Measurements from ENCODE around the gene USP25.

Gene USP25

DNA sequence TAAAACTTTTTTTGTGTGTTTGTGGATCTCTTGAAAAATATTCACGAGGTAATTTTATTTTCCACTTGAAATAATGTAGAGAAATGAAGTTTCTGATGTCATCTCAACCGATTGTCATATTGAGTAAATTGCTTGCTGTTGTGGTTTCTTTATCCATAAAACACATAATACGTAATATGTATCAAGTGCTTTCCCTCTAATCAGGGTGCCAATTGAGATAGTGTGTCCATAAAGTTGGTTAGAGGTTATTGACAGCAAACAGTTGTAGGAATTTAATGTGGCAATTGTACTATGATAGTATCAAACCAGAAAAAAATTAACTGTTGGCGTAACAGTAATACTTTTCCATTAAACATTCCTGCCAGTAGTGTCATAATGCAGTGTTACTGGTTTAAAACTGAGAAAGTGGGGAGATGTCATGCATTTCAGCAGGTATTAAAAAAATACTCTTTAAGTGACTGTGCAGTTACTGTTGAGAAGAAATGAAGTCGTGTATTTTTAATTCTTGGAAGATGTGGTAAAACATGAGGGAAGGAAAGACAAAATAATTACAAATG, 38.3 kb downstream of the USP25 start:
- DNase-seq: no peak

DNA sequence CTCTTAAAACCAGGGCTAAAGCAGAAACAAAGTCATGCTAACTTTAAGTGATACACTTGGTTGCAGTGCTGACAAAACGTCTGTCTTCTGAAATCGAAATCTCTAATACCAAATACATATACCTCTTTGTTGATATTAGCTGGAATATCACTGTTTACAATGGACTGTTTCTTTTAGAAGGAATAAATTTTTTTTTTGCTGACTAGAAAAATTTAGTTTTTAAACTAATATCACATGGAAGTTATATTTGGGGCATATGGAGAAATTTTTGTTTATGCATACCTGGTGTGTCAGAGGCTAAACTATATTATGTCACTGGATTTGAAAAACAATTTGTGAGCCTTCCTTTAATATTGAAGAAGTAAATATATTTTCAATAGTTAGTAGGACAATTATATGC, 39.1 kb downstream of the USP25 start:
- DNase-seq: no peak

DNA sequence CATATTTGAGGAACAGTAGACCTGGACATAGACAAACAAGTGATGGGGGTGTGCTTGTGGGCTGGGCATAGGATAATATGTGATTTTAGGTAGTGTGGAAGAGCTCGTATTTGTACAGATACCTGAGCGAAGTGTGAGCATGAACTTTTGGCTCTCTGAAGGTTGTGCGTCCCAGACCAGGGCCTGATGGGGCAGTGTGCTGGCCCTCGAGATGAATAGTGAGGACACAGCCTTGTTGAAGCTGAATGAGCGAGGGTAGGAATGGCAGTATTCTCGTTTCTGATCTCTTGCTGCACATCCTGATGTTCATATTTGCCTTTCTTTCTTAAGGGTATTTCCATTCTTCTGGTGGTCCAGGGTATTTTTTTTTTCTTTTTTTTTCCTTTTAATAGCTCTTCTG, 41.5 kb downstream of the USP25 start:
- no peak for DNase-seq

DNA sequence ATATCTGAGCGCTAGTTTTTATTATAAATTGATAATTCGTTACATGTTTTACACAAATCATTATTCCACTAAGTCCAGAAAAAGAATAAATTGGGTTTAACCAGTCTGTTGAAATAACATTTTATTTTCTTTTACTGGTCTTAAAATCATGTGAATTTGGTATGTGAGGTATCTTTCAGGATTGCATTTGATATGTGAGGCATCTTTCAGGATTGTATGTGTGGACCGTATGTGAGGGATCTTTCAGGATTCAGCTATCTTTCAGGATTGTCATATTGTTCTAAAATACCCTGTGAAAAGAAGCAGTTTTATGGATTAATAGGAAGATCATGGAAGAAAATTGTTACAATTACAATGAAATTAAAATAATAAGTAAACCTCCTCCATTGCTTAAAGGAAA, 42.9 kb downstream of the USP25 start:
- DNase-seq: no peak

DNA sequence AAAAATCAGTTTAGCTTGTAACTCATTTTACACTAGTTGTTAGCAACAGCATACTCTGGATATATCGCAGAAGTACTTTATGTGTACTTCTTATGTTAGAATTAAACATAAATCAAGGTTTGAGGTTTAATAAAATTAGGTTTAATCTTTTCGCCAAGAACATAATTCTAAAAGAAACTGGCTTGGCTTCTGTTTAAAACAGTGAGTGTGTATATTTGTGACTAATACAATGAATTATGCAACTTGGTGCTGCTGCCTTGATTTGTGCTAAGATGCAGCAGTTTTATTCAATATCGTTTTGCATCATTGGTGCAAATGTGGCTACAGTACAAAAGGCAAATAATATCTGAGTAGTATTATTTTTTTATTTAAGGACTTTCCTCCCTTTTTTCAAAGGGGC, 44.8 kb downstream of the USP25 start:
- no peak for DNase-seq

DNA sequence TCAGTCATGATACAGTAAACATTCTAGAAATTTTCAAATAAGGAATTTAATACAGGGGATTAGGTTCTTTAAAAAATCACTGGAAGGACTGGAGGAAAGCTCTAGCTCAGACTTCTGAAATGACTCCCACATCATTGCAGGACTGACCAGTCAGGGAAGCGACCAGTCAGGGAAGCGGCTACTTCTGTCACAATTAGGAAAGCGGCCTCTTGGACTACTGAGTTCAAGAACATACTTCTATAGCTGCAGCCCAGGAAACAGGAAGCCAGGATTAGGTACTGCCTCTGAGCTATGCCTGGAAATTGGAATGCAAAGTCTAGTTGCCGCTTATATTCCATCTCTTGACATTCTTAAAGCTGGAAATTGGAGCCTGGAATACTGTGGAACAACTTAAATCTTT, 45.5 kb downstream of the USP25 start:
- no peak for DNase-seq

DNA sequence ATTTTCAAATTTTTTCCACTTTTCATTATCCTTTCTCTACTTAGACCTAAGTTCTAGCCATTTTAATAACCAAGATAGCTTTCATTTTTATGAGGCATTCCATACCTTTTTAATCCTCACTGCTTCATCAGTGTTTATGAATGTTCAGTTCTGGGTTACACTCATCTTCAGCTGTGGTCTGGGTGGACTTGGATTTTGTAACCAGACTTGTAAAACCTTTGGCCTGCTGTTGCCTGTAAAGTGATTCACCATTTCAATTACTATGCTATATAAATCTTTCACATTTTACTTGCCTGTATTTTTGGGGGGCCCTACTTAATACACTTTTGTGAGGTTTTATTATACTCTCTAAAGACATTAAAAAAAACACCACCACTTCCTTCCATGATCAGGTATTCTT, 46.2 kb downstream of the USP25 start:
- no peak for DNase-seq

DNA sequence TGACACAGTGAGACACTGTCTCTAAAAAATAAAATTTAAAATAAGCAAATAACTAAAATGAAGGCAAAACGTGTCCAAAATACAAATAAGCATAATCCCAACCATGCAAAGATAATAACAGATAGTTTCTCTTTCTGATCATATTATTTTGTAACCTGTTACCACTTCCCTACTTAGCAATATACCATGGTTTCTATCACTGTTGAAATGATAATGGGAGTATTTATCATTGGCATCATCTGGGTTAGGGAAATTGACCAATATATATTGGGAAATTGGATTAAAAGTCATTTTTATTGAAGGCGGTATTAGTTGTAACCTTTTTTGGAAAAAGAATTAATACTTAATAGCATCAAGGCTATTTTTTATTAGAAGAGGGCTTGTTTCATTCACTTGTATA, 47.0 kb downstream of the USP25 start:
- no peak for DNase-seq

DNA sequence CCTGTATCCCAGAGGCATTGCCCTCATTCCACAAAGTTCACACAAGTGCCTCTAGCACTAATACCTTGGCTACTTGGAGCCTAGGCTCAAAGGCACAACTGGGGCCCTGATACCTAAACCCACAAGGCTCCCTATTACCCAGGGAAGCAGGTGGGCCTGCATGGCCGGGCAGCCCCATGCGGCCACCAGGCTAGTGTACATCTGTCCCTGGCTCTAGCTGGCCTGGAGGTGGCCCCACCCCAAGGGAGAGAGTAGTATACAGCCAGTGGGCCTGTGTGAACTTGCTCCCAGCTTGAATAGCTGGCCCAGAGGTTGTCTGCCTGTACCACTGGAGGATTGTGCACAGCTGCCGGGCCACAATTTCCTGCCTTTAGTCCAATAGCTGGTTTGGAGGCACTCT, 52.2 kb downstream of the USP25 start:
- DNase-seq: no peak

DNA sequence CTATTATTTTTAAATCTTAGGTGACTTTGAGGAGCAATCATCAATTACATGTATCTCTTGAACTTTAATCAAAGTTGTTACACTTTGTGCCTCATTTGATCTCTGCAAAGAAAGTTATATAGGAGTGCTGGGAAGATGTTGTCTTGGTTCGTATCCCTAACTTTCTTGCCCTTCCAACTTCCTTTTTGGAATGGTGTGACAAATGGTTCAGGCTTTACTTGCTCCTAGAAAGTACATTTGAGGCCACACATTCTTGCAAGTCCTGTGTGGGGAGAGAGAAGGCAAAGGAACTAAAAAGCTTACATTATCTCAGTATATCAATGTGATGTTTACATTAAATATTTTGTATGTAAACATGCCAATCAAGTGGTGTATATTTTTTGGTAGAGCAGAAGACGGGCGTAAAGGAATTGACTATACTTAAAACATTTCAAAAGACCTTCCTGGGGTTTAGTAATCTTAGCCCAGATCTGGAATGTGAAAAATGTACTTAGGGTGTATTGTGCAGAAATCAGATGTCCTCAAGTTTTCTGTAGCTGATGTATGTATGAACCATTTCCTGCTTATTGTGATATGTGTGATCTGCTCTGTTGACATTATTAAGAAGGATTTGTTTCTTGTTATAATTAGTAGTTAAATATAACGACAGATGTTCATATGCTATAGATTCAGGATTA, 59.2 kb downstream of the USP25 start:
- DNase-seq: no peak

DNA sequence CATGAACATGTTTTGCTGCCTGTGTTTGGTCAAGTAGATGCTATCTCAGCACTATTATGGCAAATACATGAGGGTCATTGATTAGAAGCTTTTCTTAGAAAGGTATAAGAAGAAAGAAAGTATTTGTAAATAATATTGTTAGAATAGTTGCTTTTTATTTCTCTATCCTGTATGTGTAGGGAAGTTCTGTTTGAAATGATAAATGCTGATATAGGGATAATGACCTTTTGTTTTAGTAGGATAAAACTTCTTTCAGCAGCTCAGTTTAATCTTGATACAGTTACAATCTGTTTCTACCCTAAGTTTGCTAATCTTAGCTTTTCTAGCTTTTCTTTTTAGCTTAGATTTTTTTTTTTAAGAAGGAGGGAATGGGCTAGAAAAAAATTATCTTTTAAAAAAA, 63.3 kb downstream of the USP25 start:
- no peak for DNase-seq

DNA sequence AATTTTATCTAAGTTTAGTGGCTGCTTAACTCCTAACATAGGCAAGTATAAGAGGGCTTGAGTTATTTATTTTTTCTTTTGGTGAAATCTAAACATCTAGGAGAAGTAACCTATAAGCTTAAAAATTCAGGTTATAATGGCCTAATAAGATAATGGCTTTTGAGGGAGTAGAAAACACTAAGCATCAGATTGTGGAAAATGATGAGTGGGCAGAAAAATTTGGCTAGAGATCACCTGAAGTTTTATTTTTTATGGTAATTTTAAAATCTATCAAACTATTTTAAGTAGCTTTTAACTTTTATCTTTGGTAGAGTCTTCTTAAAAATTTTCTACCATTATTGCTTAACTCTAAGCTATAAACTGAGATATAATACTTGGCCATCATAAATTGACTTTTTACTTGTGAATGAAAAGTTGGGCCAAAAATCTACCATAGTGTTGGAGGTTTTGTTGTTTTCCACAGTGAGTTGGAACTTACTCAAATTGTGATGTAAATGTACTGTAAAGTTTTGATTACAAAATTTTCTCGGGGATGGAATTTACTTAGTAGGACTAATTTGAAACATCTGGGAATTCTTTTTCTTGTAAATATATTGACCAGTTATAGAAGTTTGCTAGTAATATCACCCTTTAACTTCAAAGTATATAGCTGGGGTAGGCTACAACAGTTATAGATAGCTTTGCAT, 63.9 kb downstream of the USP25 start:
- DNase-seq: no peak

DNA sequence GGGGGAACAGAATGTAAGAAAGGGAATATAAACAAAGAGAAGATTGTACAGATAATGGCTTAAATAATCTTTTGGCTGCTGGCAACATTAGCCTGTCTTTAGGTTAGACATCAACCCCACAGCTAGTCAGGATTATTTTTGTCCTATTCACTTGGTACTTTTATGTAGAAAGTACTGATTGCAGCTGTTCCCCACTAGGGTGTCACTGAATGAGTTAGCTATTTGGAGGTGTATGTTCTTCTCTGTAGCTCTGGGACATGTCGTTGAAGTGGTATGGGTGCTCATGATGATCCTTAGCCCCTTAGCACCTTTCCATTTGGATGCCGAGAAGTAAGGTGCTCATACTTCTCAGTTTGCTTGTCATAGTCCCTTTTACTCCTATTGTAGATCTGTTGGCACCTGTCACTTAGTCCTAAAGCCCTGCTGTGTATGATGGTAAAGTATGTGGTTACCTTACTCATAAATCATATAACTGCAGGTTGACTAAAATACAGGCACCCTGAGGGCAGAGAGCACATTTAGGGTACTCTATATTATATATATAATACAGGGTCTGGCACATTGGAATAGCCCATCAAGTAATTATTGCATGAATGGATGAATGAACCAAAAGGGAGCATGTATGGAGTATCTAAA, 64.6 kb downstream of the USP25 start:
- no peak for DNase-seq

DNA sequence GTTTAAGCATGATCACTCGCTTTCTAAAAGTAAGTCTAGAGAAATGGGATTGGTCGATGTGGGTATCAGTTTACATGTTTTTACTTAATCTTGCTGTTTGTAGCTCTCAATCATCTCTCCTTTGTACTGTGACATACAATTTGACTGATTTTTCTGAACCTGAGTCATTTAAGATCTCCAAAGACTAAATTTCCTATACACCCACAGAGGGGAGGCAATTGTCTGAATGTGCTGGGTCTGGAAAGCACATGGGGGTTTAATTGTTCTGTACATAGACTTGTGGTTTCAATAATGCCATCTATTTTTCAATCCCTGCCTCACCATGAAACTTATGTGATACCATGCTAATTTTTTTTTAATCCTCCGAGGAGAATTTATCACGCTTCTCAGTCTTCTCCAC, 65.8 kb downstream of the USP25 start:
- no peak for DNase-seq

DNA sequence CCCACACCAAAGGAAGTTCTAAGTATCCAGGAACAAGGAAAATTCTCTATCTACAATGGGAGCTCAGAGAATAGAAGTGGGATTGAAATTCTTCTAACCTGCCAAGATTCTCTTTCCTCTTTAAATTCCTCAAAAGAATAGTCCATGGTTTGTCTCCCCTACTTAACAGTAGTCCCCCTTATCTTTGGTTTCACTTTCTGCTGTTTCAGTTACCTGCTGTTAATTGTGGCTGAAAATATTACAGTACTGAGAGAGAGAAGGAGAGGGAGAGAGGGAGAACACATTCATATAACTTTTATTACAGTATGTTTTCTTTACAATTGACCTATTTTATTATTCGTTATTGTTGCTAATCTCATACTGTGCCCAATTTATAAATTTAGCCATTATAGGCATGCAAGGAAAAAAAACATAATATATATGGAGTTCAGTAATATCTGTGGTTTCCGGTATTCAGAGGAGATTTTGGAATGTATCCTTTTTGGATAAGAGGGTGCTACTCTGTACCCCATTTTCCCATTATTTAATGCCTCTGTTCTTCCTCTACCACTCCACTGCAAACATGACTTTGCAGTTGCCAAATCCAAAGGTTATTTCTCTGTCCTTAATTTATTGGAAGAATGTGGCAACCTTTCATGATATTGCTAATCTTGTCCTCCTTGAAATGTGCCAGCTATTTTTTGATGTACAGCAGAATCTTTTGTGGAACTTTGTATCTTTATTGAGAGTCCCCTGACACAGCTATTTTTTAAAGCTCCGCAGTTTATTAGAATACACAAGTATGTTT, 68.0 kb downstream of the USP25 start:
- DNase-seq: no peak

DNA sequence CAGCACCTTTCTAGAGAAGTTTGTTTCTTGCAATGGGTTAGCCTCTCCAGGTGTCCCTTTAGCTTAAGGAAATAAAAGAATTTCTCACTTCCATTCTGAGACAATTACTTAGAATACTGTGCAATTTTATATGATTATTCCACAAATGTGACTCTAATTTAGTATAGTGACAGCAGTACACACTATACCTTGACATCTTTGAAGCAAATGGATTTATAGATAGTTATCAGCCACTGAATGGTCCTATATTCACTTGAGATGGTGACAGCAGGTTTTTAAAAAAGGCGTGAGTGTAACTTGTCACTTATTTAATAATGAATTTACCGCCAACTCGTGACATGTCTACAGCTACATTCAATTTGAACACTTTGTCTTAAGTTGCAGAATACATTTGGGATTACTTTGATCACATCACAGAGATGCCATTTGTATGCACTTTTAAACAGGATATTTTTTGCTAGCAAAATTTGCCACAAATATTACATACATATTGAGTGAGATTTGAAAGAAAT, 71.6 kb downstream of the USP25 start:
- no peak for DNase-seq

DNA sequence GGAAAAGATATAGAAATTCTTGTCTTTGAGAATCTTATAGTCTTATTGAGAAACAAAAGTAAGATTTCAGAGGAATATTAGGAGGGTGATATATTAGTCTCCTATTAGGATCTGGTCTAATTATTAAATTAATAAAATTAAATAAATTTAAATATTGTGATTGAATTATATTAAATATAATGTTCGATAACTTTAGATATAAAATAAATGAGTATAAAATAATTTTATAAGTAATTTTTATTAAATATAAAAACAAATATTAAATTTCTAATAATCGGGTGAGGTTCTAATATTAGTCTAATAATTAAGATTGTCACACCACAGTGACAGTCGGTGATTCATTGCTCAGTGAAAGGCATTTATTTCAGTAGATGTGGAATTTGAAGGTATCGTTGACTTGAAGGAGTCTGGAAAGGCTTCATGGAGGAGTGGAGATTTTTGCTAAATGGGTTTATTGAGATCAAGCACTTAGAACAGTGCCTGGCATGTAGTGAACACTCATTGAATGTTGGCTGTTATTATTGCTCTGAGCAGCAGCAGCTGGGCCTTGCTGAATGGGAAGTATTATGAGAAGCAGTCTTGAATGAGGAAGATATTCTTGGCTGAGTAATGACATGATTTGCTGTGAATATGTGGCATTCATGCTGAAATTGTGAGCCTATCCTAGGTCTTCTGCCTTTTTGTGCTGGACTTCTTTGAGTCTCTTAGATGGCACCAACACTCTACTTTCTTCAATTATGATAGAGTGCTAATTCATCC, 74.6 kb downstream of the USP25 start:
- DNase-seq: no peak

DNA sequence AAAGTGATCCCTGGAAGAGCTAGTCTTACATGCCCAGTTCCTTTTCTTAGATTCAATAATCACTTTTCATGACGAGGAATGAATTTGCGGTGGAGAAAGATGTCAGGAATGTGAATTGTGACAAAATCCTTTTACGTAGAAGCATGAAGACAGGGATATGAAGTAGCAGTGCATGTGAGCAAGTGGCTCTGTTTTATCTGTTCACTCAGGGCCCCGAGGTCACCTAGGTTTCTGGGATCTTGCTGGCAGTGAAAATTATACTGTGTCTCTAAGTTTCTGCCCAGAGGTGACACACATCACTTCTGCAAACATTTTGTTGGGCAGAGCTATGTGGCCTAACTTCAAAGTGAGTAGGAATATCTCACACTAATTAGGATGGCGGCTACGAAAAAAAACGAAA, 79.3 kb downstream of the USP25 start:
- DNase-seq: no peak

DNA sequence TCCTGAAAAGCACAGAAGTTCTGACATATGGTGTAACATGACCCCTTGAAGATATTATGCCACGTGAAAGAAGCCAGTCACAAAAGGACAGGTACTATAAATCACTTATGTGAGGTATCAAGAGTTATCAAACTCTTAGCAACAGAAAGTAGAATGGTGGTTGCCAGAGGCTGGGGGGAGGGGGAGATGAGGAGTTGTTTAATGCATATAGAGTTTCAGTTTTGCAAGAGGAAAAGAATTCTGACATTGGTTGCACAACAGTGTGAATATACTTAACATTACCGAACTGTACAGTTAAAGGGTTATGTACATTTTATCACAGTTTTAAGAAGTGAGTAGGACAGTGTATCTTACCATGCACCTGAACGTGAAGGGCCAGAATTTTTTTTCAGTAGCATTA, 80.0 kb downstream of the USP25 start:
- no peak for DNase-seq

DNA sequence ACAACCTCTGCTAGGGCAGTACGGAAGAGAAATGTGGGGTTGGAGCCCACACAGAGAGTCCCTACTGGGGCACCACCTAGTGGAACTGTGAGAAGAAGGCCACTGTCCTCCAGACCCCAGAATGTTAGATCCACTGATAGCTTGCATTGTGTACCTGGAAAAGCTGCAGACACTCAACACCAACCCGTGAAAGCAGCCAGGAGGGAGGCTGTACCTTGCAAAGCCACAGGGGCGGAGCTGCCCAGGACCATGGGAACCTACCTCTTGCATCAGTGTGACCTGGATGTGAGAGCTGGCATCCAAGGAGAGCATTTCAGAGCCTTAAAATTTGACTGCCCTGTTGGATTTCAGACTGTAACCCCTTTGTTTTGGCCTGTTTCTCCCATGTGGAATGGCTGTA, 85.5 kb downstream of the USP25 start:
- DNase-seq: no peak

DNA sequence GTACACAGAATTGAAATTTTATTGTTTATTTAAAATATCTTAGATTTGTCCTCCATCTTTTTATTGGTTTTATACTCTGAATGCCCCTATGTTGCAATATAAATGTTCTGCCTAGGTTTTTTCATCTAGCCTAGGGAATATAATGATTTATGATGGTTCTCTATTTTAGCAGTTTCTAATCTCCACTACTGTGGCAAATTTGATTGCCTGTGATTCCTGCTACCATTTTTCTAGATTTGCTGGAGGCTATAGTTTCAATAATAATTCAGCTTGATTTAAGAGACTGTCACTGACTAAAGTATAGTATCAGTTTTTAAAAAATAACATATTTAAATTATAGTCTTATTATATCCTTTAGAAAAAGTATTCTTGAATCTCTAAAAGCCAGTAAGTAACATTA, 90.5 kb downstream of the USP25 start:
- no peak for DNase-seq

DNA sequence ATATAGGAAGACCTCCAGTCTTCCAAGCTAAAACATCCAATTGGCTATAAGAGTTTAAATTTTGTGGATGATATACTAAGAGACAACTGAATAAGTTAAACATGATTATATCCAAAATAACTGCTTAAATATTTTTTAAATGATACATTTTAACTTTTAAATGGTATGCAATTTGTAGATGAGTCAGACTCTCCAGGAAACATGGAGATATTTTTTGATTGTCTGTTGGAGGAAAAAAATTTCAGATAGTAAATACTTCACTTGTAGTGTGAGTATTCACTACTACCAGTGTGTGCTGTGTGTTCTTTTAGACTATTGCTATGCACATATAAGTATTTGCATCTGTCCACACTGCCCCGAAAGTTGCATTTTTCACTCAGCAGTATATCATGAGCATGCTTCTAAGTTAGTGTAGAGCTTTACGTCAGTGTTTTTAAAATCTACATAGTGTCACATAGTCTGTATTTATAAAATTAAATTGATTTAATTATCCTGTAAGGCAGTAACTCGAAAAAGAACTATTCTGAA, 91.1 kb downstream of the USP25 start:
- DNase-seq: no peak
